ENCODE results near the gene CRIP1. TPM values are rescaled to one million over a fixed set of nuclear protein-coding genes. Genes with fewer than 3 reads are reported as not detected.

CRIP1 gene
- total and polyA plus RNA-seq, 2 donors (not counting 1 experiment from before 2014, with no cell fraction given), result 210 to 563 TPM

DNA sequence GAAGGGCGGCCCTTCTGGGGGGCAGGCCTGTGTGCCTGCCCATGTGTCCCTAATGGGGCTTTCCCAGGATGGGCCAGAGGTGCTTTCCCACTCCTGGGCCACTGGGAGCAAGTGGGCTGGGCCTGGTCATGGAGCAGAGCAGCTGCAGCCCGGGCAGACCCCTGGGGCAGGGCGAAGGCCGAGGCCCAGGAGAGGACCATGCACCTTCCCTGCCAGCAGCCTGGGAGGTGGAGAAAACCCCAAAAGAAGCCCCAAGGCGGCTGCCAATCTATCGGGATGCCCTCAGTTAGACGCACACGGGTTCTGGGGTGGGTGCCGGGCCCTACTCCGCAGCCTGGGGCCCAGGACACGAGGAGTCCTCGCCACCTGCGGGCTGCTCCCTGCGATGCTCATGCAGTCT is 28.1 kb upstream of the CRIP1 start:
- no peak for DNase-seq
- no peaks in the 10 kb centered on the region for H3K27me3 Mint-ChIP-seq
- peaks cover 0 to 43% of the 10 kb centered on the region in 2 experiments for H3K36me3 ChIP-seq (replicated peaks in 1 of 2; ENCODE audit: control extremely low read depth in 1 of 2, control insufficient read depth in 1 of 2, extremely low read depth in 1 of 2, insufficient read depth in 2 of 2, low read length in 1 of 2)
- H3K4me3 Mint-ChIP-seq, result no peak overlapping the region
- H3K9ac ChIP-seq (ENCODE audit: low read length), result no peak overlapping the region
- intact Hi-C loops (cut with micrococcal nuclease), result no loop called here
- H3K27ac ChIP-seq (ENCODE audit: low read length in 2 of 2), result no peak overlapping the region
- ATAC-seq (ENCODE audit: low read depth), result no peak
- peaks cover 16% of the 10 kb centered on the region for H4K20me1 ChIP-seq (ENCODE audit: control insufficient read depth, insufficient read depth, low read length, poor library complexity, severe bottlenecking)
- no peaks in the 10 kb centered on the region for H3K27me3 ChIP-seq (replicated peaks in 1 of 4; ENCODE audit: control extremely low read depth in 1 of 4, control insufficient read depth in 3 of 4, insufficient read depth in 4 of 4, low read length in 3 of 4)
- H3K79me2 ChIP-seq (ENCODE audit: control insufficient read depth, insufficient read depth, low read length), result peaks cover 4% of the 10 kb centered on the region
- H3K9me3 ChIP-seq (ENCODE audit: control extremely low read depth in 1 of 3, control insufficient read depth in 2 of 3, insufficient read depth in 1 of 3, low read length in 2 of 3), result no peaks in the 10 kb centered on the region
- ChIA-PET POLR2A (no interaction called here), CTCF (interaction anchor here (0.8 kb wide), 1 partner anchor 78 kb away, joined by 3 read pairs; no protein-coding TSS in a partner anchor)
- no peak overlapping the region for H2AFZ ChIP-seq (ENCODE audit: insufficient read depth, low read depth, low read length, poor library complexity, severe bottlenecking)
- H3K4me1 ChIP-seq (ENCODE audit: control insufficient read depth in 2 of 2, insufficient read depth in 2 of 2, low read length in 2 of 2), result no peaks in the 10 kb centered on the region
- no peak for TF ChIP-seq EZH2 (IDR thresholded peaks at IDR 0.05; ENCODE audit: borderline replicate concordance, insufficient read depth, low read depth, low read length, poor library complexity, severe bottlenecking)
- no peak overlapping the region for H3K4me3 ChIP-seq (ENCODE audit: control extremely low read depth in 1 of 5, extremely low read depth in 1 of 5, insufficient read depth in 1 of 5, low read depth in 2 of 5, low read length in 4 of 5)
- no peaks in the 10 kb centered on the region for H3K4me1 Mint-ChIP-seq
- 87% methylated on average over 12 of the region's 14 CpGs for WGBS (ENCODE audit: insufficient coverage)
- no peak overlapping the region for H3K27ac Mint-ChIP-seq
- no peak overlapping the region for H3K4me2 ChIP-seq (replicated peaks; ENCODE audit: low read depth, low read length, poor library complexity, severe bottlenecking)
- no peaks in the 10 kb centered on the region for H3K9me3 Mint-ChIP-seq (ENCODE audit: insufficient read depth)

DNA sequence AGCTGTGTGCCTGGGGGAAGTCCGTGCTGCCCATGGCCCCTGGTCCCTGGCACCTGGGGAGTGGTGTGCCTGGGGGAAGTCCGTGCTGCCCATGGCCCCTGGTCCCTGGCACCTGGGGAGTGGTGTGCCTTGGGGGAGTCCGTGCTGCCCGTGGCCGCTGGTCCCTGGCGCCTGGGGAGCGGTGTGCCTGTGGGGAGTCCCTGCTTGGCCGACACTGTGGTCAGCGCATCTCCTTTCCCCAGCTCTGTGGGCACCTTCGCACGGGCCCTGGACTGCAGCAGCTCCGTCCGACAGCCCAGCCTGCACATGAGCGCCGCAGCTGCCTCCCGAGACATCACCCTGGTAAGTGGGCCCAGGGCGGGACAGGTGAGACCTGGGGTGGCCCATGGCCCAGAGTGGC is 26.6 kb upstream of the CRIP1 start:
- H3K4me3 ChIP-seq (ENCODE audit: control extremely low read depth in 1 of 5, extremely low read depth in 1 of 5, insufficient read depth in 1 of 5, low read depth in 2 of 5, low read length in 4 of 5), result no peak overlapping the region
- no peaks in the 10 kb centered on the region for H3K27me3 Mint-ChIP-seq
- no peaks in the 10 kb centered on the region for H3K9me3 Mint-ChIP-seq (ENCODE audit: insufficient read depth)
- WGBS (ENCODE audit: insufficient coverage), result 87% methylated on average over 17 of the region's 17 CpGs
- no peaks in the 10 kb centered on the region for H3K9me3 ChIP-seq (ENCODE audit: control extremely low read depth in 1 of 3, control insufficient read depth in 2 of 3, insufficient read depth in 1 of 3, low read length in 2 of 3)
- no peaks in the 10 kb centered on the region for H3K4me1 Mint-ChIP-seq
- H3K27me3 ChIP-seq (replicated peaks in 1 of 4; ENCODE audit: control extremely low read depth in 1 of 4, control insufficient read depth in 3 of 4, insufficient read depth in 4 of 4, low read length in 3 of 4), result no peaks in the 10 kb centered on the region
- no peak overlapping the region for H3K9ac ChIP-seq (ENCODE audit: low read length)
- H3K27ac ChIP-seq (ENCODE audit: low read length in 2 of 2), result no peak overlapping the region
- no peak for TF ChIP-seq EZH2 (IDR thresholded peaks at IDR 0.05; ENCODE audit: borderline replicate concordance, insufficient read depth, low read depth, low read length, poor library complexity, severe bottlenecking)
- TF ChIP-seq, protein P1, sequence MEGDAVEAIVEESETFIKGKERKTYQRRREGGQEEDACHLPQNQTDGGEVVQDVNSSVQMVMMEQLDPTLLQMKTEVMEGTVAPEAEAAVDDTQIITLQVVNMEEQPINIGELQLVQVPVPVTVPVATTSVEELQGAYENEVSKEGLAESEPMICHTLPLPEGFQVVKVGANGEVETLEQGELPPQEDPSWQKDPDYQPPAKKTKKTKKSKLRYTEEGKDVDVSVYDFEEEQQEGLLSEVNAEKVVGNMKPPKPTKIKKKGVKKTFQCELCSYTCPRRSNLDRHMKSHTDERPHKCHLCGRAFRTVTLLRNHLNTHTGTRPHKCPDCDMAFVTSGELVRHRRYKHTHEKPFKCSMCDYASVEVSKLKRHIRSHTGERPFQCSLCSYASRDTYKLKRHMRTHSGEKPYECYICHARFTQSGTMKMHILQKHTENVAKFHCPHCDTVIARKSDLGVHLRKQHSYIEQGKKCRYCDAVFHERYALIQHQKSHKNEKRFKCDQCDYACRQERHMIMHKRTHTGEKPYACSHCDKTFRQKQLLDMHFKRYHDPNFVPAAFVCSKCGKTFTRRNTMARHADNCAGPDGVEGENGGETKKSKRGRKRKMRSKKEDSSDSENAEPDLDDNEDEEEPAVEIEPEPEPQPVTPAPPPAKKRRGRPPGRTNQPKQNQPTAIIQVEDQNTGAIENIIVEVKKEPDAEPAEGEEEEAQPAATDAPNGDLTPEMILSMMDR (IDR thresholded peaks at IDR 0.05), result no peak
- peaks cover 16% of the 10 kb centered on the region for H4K20me1 ChIP-seq (ENCODE audit: control insufficient read depth, insufficient read depth, low read length, poor library complexity, severe bottlenecking)
- H3K79me2 ChIP-seq (ENCODE audit: control insufficient read depth, insufficient read depth, low read length), result peaks cover 4% of the 10 kb centered on the region
- ATAC-seq (ENCODE audit: low read depth) (no peak), DNase-seq (no peak)
- H3K4me3 Mint-ChIP-seq, result no peak overlapping the region
- H2AFZ ChIP-seq (ENCODE audit: insufficient read depth, low read depth, low read length, poor library complexity, severe bottlenecking), result no peak overlapping the region
- H3K36me3 ChIP-seq (replicated peaks in 1 of 2; ENCODE audit: control extremely low read depth in 1 of 2, control insufficient read depth in 1 of 2, extremely low read depth in 1 of 2, insufficient read depth in 2 of 2, low read length in 1 of 2), result peaks cover 0 to 51% of the 10 kb centered on the region in 2 experiments
- H3K27ac Mint-ChIP-seq, result no peak overlapping the region
- CTCF ChIA-PET, result no interaction called here
- H3K4me1 ChIP-seq (ENCODE audit: control insufficient read depth in 2 of 2, insufficient read depth in 2 of 2, low read length in 2 of 2), result no peaks in the 10 kb centered on the region
- no peak overlapping the region for H3K4me2 ChIP-seq (replicated peaks; ENCODE audit: low read depth, low read length, poor library complexity, severe bottlenecking)
- POLR2A ChIA-PET, result no interaction called here
- intact Hi-C loops (cut with micrococcal nuclease), result no loop called here
